ENCODE results near the gene GALNT6. TPM values are rescaled to one million over a fixed set of nuclear protein-coding genes. Genes with fewer than 3 reads are reported as not detected.

Gene GALNT6
- total and polyA plus RNA-seq, 2 donors (not counting 3 experiments of a cell fraction or from before 2014, with no cell fraction given), result 18.7 to 39.2 TPM

DNA sequence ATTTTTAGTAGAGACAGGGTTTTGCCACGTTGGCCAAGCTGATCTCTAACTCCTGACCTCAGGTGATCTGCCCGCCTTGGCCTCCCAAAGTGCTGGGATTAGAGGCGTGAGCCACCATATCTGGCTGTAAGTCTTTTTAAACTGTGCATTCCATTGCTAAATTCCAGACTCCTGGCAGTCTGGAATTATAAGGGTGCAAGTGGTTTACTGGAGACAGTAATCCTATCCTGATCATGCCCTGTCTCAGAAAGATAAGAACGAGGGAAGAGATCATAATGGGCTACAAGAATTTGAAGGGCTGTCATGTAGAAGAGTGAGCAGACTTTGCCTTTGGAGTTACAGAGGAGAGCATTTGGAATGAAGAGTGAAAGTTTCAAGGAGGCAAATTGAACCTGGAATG lies 26.6 kb upstream of the GALNT6 start:
- DNase-seq (ENCODE audit: low read depth, low spot score) (no peak), FAIRE-seq (no peak)
- TF ChIP-seq POLR2A (IDR thresholded peaks at IDR 0.05; ENCODE audit: low read depth, low read length) (no peak), POLR2AphosphoS5 (IDR thresholded peaks at IDR 0.05; ENCODE audit: insufficient read depth, low read depth, low read length) (no peak), MYC (IDR thresholded peaks at IDR 0.05; ENCODE audit: low read depth, low read length) (no peak), JUN (IDR thresholded peaks at IDR 0.05; ENCODE audit: borderline replicate concordance, insufficient read depth, insufficient read length, low read depth) (no peak), EZH2 (IDR thresholded peaks at IDR 0.05; ENCODE audit: borderline replicate concordance, low read depth, low read length, severe bottlenecking) (no peak), FOS (IDR thresholded peaks at IDR 0.05; ENCODE audit: borderline replicate concordance, insufficient read depth, low read length) (no peak)
- TF ChIP-seq, protein P1, sequence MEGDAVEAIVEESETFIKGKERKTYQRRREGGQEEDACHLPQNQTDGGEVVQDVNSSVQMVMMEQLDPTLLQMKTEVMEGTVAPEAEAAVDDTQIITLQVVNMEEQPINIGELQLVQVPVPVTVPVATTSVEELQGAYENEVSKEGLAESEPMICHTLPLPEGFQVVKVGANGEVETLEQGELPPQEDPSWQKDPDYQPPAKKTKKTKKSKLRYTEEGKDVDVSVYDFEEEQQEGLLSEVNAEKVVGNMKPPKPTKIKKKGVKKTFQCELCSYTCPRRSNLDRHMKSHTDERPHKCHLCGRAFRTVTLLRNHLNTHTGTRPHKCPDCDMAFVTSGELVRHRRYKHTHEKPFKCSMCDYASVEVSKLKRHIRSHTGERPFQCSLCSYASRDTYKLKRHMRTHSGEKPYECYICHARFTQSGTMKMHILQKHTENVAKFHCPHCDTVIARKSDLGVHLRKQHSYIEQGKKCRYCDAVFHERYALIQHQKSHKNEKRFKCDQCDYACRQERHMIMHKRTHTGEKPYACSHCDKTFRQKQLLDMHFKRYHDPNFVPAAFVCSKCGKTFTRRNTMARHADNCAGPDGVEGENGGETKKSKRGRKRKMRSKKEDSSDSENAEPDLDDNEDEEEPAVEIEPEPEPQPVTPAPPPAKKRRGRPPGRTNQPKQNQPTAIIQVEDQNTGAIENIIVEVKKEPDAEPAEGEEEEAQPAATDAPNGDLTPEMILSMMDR (IDR thresholded peaks at IDR 0.05; ENCODE audit: extremely low read depth in 1 of 2, insufficient read depth in 1 of 2, low read depth in 1 of 2, low read length in 2 of 2), result no peak
- no peaks in the 10 kb centered on the region for H4K20me1 ChIP-seq (replicated peaks; ENCODE audit: control insufficient read depth, extremely low read depth, insufficient read depth, low read length)
- H2AFZ ChIP-seq (ENCODE audit: low read depth, low read length), result no peak overlapping the region
- no peaks in the 10 kb centered on the region for H3K9me1 ChIP-seq (replicated peaks; ENCODE audit: control insufficient read depth, extremely low read depth, insufficient read depth, low read length)
- no peaks in the 10 kb centered on the region for H3K9me3 ChIP-seq (replicated peaks; ENCODE audit: control insufficient read depth, insufficient read depth, low read length)
- no peak overlapping the region for H3K4me2 ChIP-seq (ENCODE audit: insufficient read depth, low read length)
- no peaks in the 10 kb centered on the region for H3K79me2 ChIP-seq (ENCODE audit: control insufficient read depth, insufficient read depth, low read length)
- H3K9ac ChIP-seq (replicated peaks; ENCODE audit: extremely low read depth, insufficient read depth, low read length), result no peak overlapping the region
- no peak overlapping the region for H3K4me3 ChIP-seq (replicated peaks in 1 of 3; ENCODE audit: insufficient read depth in 1 of 3, low read depth in 1 of 3, low read length in 3 of 3)
- dilution Hi-C loops (cut with MboI; ENCODE audit: extremely low pct_ligation_motif_present, low sequenced_read_pairs) (no loop called here), intact Hi-C loops (cut with micrococcal nuclease) (no loop called here)
- ChIA-PET POLR2A (interaction anchor here (0.6 kb wide), 1 partner anchor 387 kb away, joined by 5 read pairs; no protein-coding TSS in a partner anchor), CTCF (interaction anchor here (1.7 to 10.5 kb wide), 2 partner anchors 19 to 114 kb away, joined by 6 to 140 read pairs; no protein-coding TSS in a partner anchor)
- BruUV-seq (replicated peaks), result no TSS peak
- peaks cover 6% of the 10 kb centered on the region for H3K4me1 ChIP-seq (ENCODE audit: control insufficient read depth, extremely low read depth, insufficient read depth, low read length)
- H3K27ac ChIP-seq (ENCODE audit: insufficient read depth, low read depth, low read length), result no peak overlapping the region
- H3K36me3 ChIP-seq (ENCODE audit: control insufficient read depth in 2 of 2, extremely low read depth in 1 of 2, insufficient read depth in 2 of 2, low read length in 2 of 2), result no peaks in the 10 kb centered on the region
- H3K27me3 ChIP-seq (ENCODE audit: control insufficient read depth in 2 of 2, insufficient read depth in 2 of 2, low read length in 2 of 2), result no peaks in the 10 kb centered on the region
